HG03025 (cell line): ENCODE measurements around the gene SLC41A3.

Source experiments
- ATAC-seq: cut with Tn5 transposase; IDR thresholded peaks from one replicate; pipeline ENCODE4 v1.9.1; 2021; ENCODE audit warnings: mild to moderate bottlenecking, moderate library complexity; ENCODE audit not compliant: unreplicated experiment, low FRiP score

SLC41A3 gene

DNA sequence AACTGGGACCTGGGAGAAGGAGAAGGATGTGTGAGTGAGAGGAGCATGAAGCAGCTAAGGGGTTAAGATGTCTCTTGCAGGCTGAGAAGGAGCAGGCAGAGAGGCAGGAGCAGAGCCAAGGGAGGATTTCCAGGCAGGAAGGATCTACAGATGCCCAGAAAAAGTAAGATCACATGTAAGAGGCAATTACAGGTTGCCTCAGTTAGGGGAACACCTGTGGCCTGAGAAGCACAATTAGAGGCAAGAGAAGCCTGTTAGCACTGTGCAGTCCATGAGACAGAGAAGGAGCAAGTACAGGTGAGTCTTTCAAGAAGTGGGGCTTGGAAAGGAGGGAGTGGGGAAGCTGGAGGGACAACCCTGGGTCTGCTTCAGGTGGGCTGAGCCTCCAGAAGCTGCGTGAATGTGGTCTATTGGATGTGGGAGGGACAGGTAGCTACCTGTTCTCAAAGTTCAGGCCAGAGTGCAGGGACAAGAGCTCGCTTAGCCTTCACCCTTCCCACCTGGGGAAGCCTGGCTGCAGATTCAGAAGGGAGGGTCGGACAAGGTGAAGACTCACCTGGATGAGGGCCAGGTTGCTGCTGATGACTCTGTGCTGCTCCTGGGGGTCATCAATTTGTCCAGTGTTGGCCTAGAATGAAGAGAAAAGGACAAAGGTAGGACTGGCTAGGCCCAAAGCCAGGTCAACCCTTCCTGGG is 50.7 kb downstream of the SLC41A3 start:
- no peak for ATAC-seq

DNA sequence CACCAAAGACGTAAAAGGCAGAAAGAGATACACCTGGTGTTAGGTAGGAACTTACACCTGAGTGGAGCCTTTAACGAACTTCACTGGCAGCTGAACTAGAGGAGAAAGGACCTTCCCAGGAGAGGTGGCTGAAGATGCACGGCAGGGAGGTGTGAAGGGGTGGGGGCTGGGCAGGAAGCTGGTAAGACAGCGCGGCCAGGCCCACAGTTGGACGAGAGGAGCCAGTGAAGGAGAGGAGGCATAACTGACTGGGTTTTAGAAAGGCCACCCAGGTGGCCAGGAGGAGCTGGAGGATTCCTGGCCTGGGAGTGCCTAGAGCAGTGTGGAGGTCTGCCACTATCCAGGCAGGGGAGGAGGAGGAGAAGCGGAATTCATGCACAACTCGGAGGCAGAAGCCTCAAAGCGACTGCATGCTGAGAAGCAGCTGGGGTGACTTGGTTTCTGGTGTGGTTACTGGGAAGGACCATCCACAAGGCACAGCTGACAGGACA is 51.9 kb downstream of the SLC41A3 start:
- no peak for ATAC-seq

- ATAC-seq, result no peak
Observed at GRCh38 chr3:126030455-126030854, 53.5 kb downstream of the SLC41A3 start.

DNA sequence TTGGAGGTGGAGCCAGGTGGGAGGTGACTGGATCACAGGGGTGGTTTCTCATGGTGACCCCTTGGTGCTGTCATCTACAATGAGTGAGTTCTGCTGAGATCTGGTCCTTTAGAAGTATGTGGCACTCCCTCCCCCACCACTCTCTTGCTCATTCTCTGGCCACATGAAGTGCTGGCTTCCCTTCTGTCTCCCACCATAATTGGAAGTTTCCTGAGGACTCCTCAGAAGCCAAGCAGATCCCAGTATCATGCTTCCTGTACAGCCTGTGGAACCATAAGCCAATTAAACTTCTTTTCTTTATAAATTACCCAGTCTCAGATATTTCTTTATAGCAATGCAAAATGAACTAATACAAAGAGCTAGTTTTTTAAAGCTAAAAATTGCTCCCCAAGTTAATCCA is 54.7 kb downstream of the SLC41A3 start:
- no peak for ATAC-seq

- ATAC-seq, result no peak
Observed at GRCh38 chr3:126028096-126028495, 55.8 kb downstream of the SLC41A3 start.

DNA sequence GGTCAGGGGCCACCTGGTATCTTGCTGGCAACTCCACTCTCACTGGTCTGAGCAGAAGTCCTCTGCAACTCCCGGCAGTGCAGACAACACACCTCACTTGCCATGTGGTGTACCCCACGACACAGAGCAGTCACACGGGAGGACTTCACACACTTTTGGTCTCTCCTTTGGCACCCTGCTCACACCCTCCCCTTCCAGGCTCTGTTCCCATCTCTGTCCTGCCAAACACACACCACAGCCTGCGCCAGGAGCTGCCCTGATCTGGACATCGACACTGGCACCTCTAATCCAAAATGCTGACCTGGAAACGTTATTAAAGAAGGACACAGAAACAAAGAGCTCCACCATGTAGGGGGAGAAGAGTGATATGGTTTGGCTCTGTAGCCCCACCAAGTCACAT is 57.2 kb downstream of the SLC41A3 start:
- ATAC-seq, result no peak

DNA sequence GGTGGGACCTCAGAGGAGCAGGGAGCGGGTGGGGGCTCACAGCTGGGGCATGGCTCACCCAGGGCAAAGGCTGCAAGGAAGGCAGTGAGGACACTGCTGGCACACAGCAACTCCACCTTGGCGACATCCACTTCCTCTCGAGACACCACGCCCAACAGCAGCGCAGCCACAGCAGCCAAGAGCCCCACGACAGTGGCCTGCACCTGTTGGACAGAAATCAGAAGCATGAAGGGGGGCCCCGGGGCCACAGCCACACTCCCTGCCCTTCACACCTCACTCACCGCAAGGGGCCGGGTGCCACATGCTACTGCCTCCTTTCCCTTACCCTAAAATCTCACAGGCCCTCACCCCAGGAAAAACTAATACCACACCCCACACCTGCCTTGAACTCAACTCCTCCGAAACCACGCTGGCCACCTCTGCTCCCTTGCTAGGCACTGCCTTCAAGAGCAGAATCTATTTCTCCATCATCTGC is 57.6 kb downstream of the SLC41A3 start:
- ATAC-seq, result no peak

GRCh38 chr3:126025862-126026261 is 58.1 kb downstream of the SLC41A3 start:
- ATAC-seq, result no peak

DNA sequence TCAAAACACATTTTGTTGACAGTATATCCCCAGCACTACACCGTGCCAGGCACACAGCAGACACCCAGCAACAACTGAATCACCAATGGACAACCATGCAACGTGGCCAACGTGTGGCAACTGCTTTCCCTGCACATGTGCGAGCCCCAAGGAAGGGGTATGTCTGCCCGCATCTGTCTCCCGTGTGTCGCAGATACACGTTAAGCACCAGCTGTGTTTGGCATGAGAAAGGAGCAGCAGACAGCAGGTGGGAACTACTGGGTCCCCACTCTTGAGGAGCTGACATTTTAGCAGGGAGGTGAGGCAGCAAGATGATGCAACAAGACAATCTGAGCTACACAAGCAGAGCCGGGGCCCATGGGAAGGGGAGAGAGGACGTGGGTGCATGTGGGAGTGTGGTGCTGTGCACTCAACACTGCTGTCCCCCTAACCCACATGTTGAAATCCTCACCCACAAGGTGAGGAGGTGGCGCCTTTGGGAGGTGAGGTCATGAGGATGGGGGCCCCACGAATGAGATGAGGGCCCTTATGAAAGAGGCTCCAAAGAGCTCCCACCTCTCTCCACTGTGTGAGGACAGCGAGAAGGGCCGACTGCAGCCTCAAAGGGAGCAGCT is 58.7 kb downstream of the SLC41A3 start:
- no peak for ATAC-seq

GRCh38 chr3:126024049-126024854 is 59.7 kb downstream of the SLC41A3 start:
- ATAC-seq, result no peak

DNA sequence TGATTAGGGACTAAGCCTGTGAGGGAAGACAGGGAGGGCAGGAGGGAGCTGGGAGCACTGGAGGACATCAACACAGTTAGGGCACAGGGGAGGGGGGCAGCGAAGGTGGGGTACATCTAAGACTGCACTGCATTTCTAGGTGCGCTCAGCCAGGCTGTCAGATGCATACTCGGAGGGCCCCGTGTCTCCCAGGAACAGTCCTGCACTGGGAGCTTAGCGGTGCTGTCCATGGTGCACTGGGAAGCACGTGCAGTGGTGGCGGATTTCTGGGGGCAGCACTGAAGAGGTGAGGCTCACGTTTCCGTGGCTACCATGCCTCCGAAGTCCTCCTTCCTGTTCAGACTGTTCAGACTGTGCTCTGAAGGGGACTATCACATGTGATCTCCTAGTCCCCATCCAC is 60.5 kb downstream of the SLC41A3 start:
- ATAC-seq, result no peak

GRCh38 chr3:126022741-126023359 is 61.1 kb downstream of the SLC41A3 start:
- ATAC-seq, result no peak

DNA sequence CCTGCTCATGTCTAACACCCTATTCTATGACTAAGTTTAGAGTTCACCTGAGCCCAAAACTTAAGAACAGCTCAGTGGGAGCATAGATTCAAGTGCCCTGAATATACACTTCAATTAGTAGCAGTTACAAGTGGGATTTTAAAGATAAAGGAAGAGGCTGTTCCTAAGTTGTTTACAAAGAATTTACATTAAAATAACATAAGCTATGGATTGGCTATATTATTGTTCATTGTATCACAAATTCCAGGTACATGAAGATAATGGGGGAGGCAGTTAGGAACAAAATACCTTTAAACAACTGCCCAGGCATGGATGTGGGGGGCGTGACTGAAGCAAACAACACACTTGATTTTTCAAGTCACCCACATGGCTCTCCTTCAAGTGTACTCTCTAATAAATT is 62.2 kb downstream of the SLC41A3 start:
- ATAC-seq, result no peak

DNA sequence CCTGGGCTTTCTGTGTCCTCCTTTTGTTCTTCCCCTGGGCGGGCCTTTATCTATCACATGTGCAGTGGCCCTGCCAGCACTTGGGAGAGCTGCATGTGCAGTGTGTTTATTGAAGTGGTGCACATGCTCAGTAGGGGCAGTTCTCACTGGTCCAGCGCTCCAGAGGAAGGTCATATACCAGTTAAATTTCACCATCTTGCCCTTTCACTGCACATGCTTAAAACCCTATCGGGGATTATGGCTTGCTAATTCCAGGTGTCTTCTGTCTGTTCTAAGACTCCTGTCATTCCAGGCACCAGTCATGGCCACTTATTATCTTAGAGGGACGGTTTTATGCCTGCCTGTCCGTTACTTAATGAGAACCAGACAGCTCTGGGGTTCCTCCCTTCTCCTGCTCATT is 62.7 kb downstream of the SLC41A3 start:
- ATAC-seq, result no peak

- ATAC-seq, result no peak
Observed at GRCh38 chr3:126019683-126020082, 64.2 kb downstream of the SLC41A3 start.

DNA sequence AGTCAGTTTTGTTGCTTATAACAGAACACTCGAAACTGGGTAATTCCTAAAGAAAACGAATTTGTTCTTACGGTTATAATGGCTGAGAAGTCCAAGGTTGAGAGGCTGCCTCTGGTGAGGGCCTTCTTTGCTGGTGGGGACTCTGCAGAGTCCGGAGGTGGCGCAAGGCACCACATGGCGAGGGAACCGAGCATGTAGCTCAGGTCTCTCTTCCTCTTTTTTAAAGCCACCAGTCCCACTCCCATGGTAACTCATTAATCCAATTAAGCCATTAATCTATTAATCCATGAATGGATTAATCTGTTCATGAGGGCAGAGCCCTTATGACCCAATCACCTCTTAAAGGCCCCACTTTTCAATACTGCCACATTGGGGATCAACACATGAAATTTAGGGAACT is 64.9 kb downstream of the SLC41A3 start:
- ATAC-seq, result no peak

DNA sequence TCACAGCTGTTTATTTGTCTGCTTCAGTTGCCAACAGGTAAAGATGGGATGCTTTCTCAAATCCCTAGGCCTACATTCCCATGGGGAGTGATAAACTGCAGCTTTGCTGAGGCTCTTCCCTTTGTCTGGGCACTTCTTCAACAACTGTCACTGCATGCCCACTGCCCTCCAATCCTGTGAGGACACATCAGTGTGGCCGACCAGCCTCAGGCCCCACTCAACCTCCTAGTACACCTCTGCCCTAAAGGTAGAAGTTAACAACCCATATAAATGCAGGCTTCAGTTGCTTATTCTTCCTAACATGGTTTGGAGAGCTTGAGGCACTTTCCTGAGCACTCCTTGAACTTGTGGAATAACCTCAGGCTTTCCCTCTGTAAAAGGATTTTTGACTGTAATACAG is 65.4 kb downstream of the SLC41A3 start:
- ATAC-seq, result no peak

DNA sequence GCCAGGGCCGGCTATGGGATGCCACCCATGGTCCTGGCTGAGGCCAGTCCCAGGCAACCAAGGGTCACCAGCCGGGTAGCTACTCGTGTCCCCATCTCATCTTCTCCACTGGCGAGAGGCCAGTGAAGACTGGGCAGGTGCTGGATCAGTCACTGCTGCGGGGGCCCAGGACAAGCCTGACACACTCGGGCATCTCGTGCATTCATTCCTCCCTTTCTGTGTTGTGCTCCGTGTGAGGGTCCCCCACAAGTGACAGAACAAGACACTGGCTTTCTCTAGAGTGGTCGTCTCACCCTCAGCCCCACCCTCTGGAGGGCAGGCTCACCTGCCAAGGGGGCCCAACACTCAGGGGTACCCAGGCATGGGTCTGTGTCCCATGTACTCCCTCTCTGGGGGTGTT is 66.6 kb downstream of the SLC41A3 start:
- no peak for ATAC-seq

- no peak for ATAC-seq
Observed at GRCh38 chr3:126016616-126017015, 67.3 kb downstream of the SLC41A3 start.

- no peak for ATAC-seq
Observed at GRCh38 chr3:126015075-126015474, 68.8 kb downstream of the SLC41A3 start.

DNA sequence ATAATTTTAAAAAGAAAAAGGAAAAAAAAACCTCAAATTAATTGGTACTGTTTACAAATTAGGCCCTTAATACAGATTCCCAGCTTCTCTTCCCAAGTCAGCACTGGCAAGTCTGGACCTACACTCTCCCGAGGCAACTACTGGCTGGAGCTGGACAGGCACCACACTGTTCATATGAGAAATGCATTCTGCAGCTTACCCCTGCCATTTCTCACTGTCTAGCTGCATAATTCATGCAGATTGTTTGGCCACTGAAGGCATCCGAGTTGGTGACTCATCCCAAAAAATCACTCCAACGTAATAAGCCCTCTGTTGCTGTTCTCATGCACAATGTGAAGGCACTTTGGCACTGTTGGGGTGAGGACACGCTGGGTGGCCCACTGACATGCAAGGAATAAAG is 69.7 kb downstream of the SLC41A3 start:
- ATAC-seq, result no peak
